HG02970 (cell line): ENCODE measurements around the gene KMT2B.
"Not testable (repeated sequence)": the region's sequence is repeated elsewhere in the genome, so short reads cannot be mapped to it uniquely, and the experiment has no call there.

Source experiments
- ATAC-seq: cut with Tn5 transposase; IDR thresholded peaks from one replicate; pipeline ENCODE4 v1.9.1; 2021; ENCODE audit warnings: mild to moderate bottlenecking, moderate library complexity, moderate number of reproducible peaks; ENCODE audit not compliant: unreplicated experiment, low FRiP score

Gene KMT2B

GRCh38 chr19:35755550-35756376, 38.0 kb downstream of the KMT2B start:
- no peak for ATAC-seq

GRCh38 chr19:35756377-35757230, 38.8 kb downstream of the KMT2B start, which contains the start of gene HSPB6:
HSPB6 (minus strand) TSS chr19:35757029; CDS start chr19:35757008, 21 bp downstream.
- ATAC-seq: no peak

- no peak for ATAC-seq
Observed at GRCh38 chr19:35757231-35757748, 39.5 kb downstream of the KMT2B start.

- ATAC-seq: peak; percentile 94
Observed at GRCh38 chr19:35757749-35758608, 40.2 kb downstream of the KMT2B start, which contains the start of gene PROSER3. PROSER3 (plus strand) TSS chr19:35758176; CDS start chr19:35758216, 40 bp downstream.

GRCh38 chr19:35759697-35760096, 41.9 kb downstream of the KMT2B start:
- ATAC-seq: no peak

- ATAC-seq: no peak
Observed at GRCh38 chr19:35760711-35761349, 43.0 kb downstream of the KMT2B start.

- ATAC-seq: no peak
Observed at GRCh38 chr19:35764432-35765315, 46.9 kb downstream of the KMT2B start.

- no peak for ATAC-seq
Observed at GRCh38 chr19:35766571-35767104, 48.8 kb downstream of the KMT2B start.

GRCh38 chr19:35767288-35768081, 49.7 kb downstream of the KMT2B start:
- ATAC-seq: no peak

- no peak for ATAC-seq
Observed at GRCh38 chr19:35768082-35768421, 50.2 kb downstream of the KMT2B start.

- not testable (repeated sequence) for ATAC-seq
Observed at GRCh38 chr19:35772362-35772761, 54.6 kb downstream of the KMT2B start.

GRCh38 chr19:35773020-35773806, 55.4 kb downstream of the KMT2B start:
- no peak for ATAC-seq

GRCh38 chr19:35774274-35775045, 56.7 kb downstream of the KMT2B start:
- ATAC-seq: no peak

- no peak for ATAC-seq
Observed at GRCh38 chr19:35775046-35775297, 57.2 kb downstream of the KMT2B start.

- ATAC-seq: peak; percentile 90
Observed at GRCh38 chr19:35775298-35776101, 57.7 kb downstream of the KMT2B start, which contains the start of gene ARHGAP33. ARHGAP33 (plus strand) TSS chr19:35775564; CDS start chr19:35775659, 95 bp downstream.
